GM12892 (cell line): ENCODE measurements around the gene ZMIZ1.

Experiments
- DNase-seq: peaks from one replicate; pipeline ENCODE4 v3.0.0; 2011; ENCODE audit not compliant: insufficient read length
- FAIRE-seq: peaks from 2 replicates; lab custom pipeline; 2011; peaks lifted over from hg19 to GRCh38; lab: Jason Lieb, UNC
- POLR2A ChIP-seq: IDR thresholded peaks from 2 replicates; pipeline ENCODE4 v1.6.1; 2011; ENCODE audit warnings: low read depth, low read length, control low read depth
- POLR2AphosphoS5 ChIP-seq: IDR thresholded peaks from 2 replicates; pipeline ENCODE4 v1.6.1; 2011; ENCODE audit warnings: low read depth, low read length, control low read depth
- TAF1 ChIP-seq: IDR thresholded peaks from 2 replicates; pipeline ENCODE4 v1.6.1; 2011; ENCODE audit warnings: low read depth, mild to moderate bottlenecking, control low read depth, low read length, borderline replicate concordance

Gene ZMIZ1

DNA sequence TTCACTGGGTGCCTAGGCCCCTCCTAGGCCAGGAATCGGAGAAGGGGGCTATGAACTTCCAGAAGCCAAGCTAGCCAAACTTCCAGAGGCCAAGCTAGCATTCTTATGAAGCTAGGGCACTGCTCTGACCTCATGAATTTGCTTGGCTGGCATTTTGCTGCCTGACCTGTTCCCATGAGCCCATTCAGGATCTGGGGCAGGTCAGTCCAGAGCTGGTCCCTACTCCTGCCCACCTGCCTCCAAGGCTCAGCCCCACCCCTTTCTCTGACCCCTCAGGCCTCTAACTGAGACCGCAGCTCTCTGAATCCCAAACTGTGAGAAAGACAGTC lies 277.2 kb downstream of the ZMIZ1 start:
- no peak for FAIRE-seq
- DNase-seq, result no peak
- TF ChIP-seq POLR2A, result no peak
- TF ChIP-seq POLR2AphosphoS5, result no peak
- TF ChIP-seq TAF1, result no peak

DNA sequence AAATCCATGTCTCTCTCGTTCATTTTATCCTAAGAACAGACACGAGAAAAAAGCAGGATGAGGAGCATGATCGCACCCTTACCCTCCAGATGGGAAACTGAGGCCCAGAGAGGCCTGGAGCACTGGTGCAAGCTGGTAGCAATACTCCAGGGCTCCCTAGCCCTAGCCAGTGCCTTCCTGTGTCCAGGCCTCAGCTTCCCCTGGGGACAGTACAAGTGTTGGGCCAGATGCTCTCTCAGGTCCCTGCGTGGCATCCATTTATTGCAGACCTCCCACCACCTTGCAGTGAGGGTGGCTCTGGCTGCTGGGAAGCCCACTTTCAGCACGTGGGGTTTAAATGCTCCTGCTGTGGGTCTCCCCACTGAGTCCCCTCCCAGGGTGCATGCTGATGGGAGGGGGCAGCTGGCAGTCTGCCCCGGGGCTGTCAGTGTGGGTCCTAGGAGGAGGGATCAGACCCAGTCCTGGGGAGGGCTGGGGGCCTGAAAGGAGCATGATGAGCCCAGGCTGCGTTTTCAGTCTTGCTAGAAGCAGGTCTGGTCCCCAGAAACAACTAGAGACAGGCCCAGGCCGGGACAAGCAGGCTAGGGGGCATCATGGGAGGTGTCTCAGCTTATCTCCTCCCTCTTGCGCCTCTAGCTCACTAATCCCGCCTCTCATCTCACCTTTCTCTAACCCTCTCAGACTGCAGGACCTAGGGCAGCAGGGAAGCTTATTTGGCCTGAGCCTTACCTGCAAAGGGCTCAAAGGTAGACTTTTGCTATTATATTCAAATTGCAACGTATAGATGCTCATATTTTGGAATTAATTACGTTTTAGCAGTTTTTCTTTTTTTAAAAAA lies 277.8 kb downstream of the ZMIZ1 start:
- DNase-seq (no peak), FAIRE-seq (no peak)
- TF ChIP-seq POLR2A (no peak), POLR2AphosphoS5 (no peak), TAF1 (no peak)

DNA sequence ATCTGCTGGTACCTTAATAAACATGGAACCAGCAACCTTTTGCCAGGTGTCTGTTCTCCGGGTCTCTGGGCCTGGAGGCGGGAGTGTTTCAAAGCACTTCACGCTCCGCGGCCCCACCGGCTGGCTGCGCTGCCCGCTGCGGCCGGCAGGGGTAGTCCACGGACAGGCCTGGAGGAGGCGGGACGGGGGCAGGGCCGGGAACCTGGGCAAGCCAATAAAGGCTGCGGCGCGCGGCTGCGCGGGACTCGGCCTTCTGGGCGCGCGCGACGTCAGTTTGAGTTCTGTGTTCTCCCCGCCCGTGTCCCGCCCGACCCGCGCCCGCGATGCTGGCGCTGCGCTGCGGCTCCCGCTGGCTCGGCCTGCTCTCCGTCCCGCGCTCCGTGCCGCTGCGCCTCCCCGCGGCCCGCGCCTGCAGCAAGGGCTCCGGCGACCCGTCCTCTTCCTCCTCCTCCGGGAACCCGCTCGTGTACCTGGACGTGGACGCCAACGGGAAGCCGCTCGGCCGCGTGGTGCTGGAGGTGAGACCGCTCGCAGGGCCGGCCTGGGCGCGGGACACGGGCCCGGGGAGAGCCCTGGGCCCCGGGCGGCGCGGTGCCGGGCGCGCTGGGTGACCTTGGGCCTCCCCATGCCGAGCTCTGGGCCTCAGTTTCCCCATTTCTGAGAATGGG lies 278.6 kb downstream of the ZMIZ1 start, which contains the start of gene PPIF:
TSS of gene PPIF (plus strand) at position 244 of the 668 bp plus-strand sequence. CDS start at position 324, 80 bp downstream.
- FAIRE-seq, result peak; percentile 84
- DNase-seq, result peak; percentile 93
- TF ChIP-seq POLR2A, result peak; percentile 95
- peak; percentile 91 for TF ChIP-seq POLR2AphosphoS5
- TF ChIP-seq TAF1, result peak; percentile 77

DNA sequence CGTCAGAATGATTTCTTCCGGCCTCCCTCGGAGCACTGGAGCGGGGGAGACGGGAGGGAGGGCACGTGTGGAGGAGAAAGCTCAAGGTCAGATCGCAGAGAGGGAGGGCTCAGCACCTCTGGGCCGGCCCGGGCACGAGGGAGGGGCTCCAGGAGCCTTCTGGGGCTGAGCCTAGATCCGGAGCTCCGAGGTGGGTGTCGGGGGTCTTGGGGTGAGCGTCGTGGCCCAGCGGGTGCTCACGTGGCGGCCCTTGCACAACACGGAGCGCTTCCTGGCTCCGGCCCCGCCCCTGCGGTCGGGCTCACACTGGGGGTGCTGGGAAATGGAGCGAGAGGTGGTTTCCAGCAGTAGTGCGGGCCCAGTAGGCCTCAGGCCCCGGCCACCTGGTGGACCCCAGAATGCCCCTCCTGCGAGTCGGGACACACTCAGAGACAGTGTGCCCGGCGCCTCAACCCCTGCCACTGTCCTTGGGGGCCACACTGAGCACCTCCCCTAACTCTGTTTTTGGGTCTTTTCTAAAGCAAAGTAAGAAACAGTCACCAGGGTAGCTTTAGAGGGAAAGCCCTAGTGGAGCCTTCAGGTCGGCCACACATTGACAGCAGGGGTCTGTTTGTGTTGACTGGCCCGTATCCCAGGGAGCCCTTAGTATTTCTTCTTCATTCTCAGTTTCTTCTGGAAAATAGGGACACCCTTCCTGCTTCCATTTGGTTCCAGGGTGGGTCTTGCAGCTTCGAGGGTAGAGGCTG lies 279.3 kb downstream of the ZMIZ1 start:
- TF ChIP-seq TAF1, result 0 out of 2 replicates have a peak, but pooled peaks have one; percentile 39
- TF ChIP-seq POLR2A, result no peak; the same call in 1 of the 2 replicates
- no peak; the same call in 1 of the 2 replicates for TF ChIP-seq POLR2AphosphoS5
- FAIRE-seq, result peak; percentile 78
- DNase-seq, result peak; percentile 83

DNA sequence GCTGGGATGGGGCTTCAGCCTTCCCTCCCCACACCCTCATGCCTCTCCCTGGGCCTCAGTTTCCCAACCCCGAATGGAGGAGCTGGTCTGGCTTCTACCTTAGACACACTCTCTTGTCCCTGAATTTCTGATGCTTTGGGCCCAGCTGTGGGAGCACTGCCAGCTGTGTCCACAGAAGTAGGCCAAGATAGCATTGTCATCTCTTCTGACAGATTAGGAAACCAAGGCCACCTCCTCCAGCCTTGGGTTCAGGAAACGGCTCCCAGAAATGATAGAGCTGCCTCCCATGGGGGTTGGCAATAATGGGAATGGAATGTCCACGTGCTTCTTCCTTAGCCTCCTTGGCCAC lies 279.8 kb downstream of the ZMIZ1 start:
- TF ChIP-seq TAF1 (no peak), POLR2AphosphoS5 (no peak), POLR2A (no peak)
- DNase-seq, result no peak
- no peak for FAIRE-seq

DNA sequence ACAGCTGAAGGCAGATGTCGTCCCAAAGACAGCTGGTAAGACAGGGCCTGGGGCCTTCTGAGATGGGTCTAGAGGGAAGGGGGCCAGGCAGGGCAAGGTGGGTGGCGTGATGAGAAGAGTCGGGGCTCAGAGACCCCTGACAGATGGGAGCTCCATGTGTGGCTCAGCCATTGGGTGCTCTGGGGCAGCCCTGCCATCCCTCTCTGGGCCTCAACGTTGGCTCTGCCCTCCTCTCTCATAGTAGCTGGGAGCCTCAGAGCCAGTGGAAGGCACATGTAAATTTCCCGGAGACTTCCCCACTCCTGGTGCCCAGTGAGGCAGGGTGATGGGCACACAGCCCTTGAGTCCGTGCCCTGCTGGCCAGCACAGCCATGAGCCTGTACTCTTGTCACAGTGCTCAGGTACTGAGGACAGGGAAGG lies 280.3 kb downstream of the ZMIZ1 start:
- no peak for FAIRE-seq
- TF ChIP-seq POLR2A, result no peak
- no peak for TF ChIP-seq POLR2AphosphoS5
- TF ChIP-seq TAF1, result no peak
- no peak for DNase-seq

DNA sequence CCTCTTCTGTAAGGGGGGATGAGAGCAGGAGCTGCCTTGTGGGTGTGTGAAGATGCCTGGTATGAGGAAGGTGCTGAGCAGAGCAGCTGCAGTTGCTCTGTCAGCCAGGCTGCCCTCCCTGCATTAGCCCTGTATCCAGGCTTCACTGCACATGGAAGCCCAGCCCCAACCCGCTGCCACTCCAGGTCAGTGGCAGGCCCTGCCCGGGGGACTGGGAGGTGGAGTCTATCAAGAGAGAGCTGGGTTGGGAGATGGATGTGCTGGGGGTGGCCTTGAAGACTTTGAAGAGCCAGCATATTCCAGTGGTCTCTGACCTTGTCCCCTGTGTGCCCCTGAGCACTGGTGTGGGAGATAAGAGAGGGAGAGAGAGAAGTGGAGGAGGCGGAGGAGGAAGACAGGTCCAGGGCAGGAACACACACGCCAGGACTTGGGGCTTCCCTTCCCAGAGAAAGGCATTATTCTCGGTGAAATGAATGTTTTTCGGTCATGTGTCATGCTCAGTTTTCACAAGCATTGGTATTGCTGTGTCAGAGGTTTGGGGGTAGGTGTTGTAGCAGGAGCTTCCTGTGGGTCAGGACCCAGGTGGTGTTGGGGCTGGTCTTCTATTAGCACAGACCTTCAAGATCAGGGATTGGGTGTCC lies 281.1 kb downstream of the ZMIZ1 start:
- TF ChIP-seq POLR2A (no peak), POLR2AphosphoS5 (no peak), TAF1 (no peak)
- FAIRE-seq, result no peak
- no peak for DNase-seq

DNA sequence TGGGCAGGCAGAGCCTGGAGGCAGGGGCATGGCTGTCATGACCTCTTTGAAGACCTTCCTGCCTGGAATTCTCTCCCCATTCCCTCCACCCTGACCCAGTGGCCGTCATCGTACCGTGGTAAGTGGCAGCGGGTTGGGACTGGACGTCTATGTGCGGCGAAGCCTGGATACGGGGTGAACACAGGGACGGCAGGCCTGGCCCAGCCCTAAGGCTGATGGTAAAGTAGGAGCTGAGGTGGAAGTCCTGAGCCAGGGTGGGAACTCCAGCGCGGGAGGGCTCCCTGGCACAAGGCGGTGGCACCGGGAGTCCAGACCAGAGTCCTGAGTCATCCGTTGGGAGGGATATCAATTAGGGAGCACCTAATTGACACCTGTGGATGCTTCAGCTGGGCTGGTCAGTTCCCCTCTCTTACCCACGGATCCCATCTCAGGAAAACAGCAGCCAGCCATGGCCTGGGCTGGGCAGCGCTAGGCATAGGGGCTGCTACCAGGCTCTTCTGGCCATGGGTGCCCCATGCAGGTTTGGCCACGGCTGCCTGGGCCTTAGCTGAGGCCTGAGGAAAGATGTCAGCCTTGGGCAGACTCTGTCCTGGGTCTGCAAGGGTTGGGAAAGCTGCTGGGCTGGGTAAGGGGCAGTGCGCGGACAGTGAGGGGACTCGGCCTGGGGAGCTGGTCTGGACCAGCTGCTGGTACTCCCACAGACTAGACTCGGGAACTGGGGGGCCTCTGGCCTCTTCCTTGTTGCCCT lies 281.8 kb downstream of the ZMIZ1 start:
- FAIRE-seq (no peak), DNase-seq (no peak)
- TF ChIP-seq TAF1 (no peak), POLR2A (no peak), POLR2AphosphoS5 (no peak)

DNA sequence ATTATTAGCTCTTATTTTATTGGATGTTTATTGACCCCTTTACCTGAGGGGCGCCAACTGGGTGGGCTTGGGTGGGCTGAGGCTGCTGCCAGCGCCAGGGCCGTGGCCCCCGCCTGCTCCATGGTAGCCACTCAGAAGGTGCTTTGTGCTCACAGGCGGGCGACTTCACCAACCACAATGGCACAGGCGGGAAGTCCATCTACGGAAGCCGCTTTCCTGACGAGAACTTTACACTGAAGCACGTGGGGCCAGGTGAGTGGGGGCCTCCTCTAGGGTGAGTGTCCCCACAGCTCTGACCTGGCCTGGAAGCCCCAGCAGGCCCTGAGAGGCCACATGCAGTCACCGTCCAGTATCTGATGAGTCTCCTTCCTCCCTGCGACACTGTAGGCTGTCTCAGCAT lies 282.6 kb downstream of the ZMIZ1 start:
- no peak for FAIRE-seq

DNA sequence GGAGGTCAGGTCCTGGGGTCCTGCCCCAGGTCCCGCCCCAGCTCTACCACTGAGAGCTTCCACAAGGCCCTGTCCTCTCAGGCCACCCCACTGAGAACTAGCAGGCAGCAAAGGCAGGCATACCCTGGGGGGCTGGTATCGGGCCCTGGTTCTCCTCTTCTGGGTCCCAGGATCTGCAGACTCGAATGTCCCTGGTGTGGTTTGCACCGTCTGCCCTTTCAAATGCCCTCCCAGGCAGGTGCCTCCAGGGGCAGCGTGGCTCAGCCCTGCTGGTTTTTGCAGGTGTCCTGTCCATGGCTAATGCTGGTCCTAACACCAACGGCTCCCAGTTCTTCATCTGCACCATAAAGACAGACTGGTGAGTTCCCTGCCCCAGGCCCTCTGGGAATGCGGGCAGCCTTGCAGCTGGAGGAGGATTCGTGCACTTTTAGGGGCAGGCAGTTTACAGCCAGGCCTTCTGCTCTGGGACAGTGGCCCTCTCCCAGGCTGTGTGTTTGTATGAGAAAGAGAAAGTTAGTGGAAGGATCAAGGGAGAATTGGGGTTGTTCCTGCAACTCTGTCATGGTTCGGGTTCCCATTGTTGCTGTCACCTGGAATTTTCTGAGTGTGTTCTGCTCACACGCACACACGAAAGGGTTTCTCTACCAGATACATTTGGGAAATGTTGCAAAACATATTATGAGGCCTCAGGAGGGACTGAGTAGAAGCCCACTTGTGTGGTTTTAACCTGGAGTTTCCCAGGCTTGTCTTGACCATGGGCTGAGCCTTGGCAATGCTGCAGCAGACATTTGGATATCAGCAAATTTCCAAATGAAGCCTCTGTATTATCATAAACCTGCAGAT lies 283.5 kb downstream of the ZMIZ1 start:
- FAIRE-seq (no peak), DNase-seq (no peak)
- TF ChIP-seq POLR2A, result no peak

More for the DNA sequence above, 282.6 kb downstream of the ZMIZ1 start:
- no peak for DNase-seq
- TF ChIP-seq TAF1, result no peak
- no peak for TF ChIP-seq POLR2A
- TF ChIP-seq POLR2AphosphoS5, result no peak; the same call in 1 of the 2 replicates

DNA sequence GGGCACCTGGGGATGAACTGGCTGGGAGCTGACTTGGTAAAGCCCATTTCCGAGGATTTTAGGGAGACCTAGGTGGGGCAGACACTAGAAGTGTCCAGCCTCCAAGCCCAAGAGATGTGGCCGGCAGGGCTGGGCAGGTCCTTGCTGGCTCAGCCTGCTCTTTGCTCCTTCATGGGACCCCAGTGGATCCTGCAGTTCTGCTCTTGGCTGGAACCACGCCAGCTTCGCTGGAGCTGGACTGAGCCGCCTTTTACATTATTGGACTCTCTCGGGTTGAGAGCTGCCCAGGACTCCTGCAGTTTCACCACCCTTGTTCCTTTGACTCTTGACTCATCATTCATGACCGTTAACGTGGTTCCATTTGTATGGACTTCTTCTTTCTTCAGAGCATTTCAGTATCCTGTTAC lies 284.2 kb downstream of the ZMIZ1 start:
- no peak; the same call in 1 of the 2 replicates for TF ChIP-seq POLR2A
- no peak for TF ChIP-seq POLR2AphosphoS5
- no peak for TF ChIP-seq TAF1
- FAIRE-seq, result no peak
- no peak for DNase-seq
